ENCODE data around the gene SF3A1. TPM values are rescaled to one million over a fixed set of nuclear protein-coding genes. Genes with fewer than 3 reads are reported as not detected.

The SF3A1 gene
- total RNA-seq, 2 donors from 2014 or later: 191 to 195 TPM

- Histone ChIP-seq H3K9me3 (ENCODE audit: control insufficient read depth, low read length) (no peaks in the 10 kb centered on the region), H3K9ac (ENCODE audit: extremely low read depth, low read length, poor library complexity, severe bottlenecking) (no peak overlapping the region), H3K36me3 (ENCODE audit: control insufficient read depth, insufficient read depth, low read length) (peaks cover 20% of the 10 kb centered on the region), H3K27me3 (ENCODE audit: control insufficient read depth, insufficient read depth, low read length, poor library complexity, severe bottlenecking) (no peaks in the 10 kb centered on the region), H3K4me3 (ENCODE audit: low read length) (no peak overlapping the region), H3K4me1 (ENCODE audit: control insufficient read depth, insufficient read depth, low read length) (peaks cover 10% of the 10 kb centered on the region), H3K27ac (ENCODE audit: low read depth, low read length) (no peak overlapping the region)
- H3K27ac Mint-ChIP-seq: no peak overlapping the region
- H3K9me3 Mint-ChIP-seq: no peaks in the 10 kb centered on the region
- TF ChIP-seq, protein P1, sequence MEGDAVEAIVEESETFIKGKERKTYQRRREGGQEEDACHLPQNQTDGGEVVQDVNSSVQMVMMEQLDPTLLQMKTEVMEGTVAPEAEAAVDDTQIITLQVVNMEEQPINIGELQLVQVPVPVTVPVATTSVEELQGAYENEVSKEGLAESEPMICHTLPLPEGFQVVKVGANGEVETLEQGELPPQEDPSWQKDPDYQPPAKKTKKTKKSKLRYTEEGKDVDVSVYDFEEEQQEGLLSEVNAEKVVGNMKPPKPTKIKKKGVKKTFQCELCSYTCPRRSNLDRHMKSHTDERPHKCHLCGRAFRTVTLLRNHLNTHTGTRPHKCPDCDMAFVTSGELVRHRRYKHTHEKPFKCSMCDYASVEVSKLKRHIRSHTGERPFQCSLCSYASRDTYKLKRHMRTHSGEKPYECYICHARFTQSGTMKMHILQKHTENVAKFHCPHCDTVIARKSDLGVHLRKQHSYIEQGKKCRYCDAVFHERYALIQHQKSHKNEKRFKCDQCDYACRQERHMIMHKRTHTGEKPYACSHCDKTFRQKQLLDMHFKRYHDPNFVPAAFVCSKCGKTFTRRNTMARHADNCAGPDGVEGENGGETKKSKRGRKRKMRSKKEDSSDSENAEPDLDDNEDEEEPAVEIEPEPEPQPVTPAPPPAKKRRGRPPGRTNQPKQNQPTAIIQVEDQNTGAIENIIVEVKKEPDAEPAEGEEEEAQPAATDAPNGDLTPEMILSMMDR (conservative IDR thresholded peaks at IDR 0.05): no peak
- peaks cover 19% of the 10 kb centered on the region for H3K36me3 Mint-ChIP-seq (ENCODE audit: low read depth)
- no peaks in the 10 kb centered on the region for H3K27me3 Mint-ChIP-seq (ENCODE audit: insufficient read depth)
- DNase-seq: no peak
- H3K4me3 Mint-ChIP-seq: no peak overlapping the region
- peaks cover 10% of the 10 kb centered on the region for H3K4me1 Mint-ChIP-seq
- WGBS, 2 experiments (ENCODE audit: insufficient coverage in 1 of 2, insufficient read length in 1 of 2): 90 to 96% methylated on average over 5 to 7 of the region's 7 CpGs
These were observed 63.7 kb downstream of the SF3A1 start for GRCh38 chr22:30293026-30293425.

DNA sequence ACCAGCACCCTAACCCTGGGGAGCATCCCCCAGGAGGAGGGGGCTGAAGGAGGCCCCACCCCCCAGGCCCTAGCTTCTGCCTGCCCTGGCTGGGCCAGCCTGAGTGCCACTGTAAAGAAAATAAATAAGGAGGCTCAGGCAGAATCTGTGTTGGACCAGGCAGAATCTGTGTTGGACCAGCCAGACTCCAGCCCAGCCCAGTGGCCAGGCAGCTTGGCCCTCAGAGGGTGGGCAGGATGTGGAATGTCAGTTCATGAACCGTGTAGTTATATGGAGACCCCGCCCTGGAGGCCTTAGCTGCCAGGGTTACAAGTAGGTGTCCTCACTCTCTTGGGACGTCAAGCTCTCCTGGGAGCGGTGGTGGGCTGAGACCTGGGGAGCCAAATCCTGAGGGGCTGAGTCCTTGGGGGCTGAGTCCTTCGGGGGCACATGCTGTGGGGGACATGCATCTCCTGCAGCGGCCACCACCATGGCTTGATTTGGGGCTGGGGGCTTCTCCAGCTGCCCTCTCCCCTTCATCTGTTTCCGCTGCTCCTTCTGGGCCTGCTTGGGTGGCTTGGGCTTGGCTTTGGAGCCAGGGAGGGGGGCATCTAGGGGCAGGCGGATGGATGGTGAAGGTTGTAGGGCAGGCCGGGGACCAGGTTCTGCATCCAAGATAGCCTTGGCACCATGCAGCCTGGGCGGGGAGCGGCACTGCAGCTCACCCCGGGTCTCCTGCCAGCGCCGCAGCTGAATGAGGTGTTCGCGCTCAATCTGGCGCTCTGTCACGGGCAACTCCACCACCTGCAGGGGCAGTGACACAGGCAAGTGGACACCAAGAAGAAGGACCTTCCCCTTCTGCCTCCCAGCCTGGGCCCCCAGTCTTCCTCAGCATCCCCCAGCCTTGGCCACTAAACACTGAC lies 64.4 kb downstream of the SF3A1 start:
- Mint-ChIP-seq H3K36me3 (ENCODE audit: low read depth) (peaks cover 19% of the 10 kb centered on the region), H3K27me3 (ENCODE audit: insufficient read depth) (no peaks in the 10 kb centered on the region), H3K9me3 (no peaks in the 10 kb centered on the region), H3K4me1 (peaks cover 10% of the 10 kb centered on the region), H3K4me3 (no peak overlapping the region), H3K27ac (no peak overlapping the region)
- no peaks in the 10 kb centered on the region for H3K9me3 ChIP-seq (ENCODE audit: control insufficient read depth, low read length)
- WGBS, 2 experiments (ENCODE audit: insufficient coverage in 1 of 2, insufficient read length in 1 of 2): 95 to 96% methylated on average over 11 to 18 of the region's 18 CpGs
- H3K36me3 ChIP-seq (ENCODE audit: control insufficient read depth, insufficient read depth, low read length): peaks cover 13% of the 10 kb centered on the region
- H3K27me3 ChIP-seq (ENCODE audit: control insufficient read depth, insufficient read depth, low read length, poor library complexity, severe bottlenecking): no peaks in the 10 kb centered on the region
- H3K4me3 ChIP-seq (ENCODE audit: low read length): no peak overlapping the region
- no peak overlapping the region for H3K27ac ChIP-seq (ENCODE audit: low read depth, low read length)
- no peak overlapping the region for H3K9ac ChIP-seq (ENCODE audit: extremely low read depth, low read length, poor library complexity, severe bottlenecking)
- TF ChIP-seq, protein P1 (conservative IDR thresholded peaks at IDR 0.05): no peak
- peaks cover 10% of the 10 kb centered on the region for H3K4me1 ChIP-seq (ENCODE audit: control insufficient read depth, insufficient read depth, low read length)
- DNase-seq: no peak

DNA sequence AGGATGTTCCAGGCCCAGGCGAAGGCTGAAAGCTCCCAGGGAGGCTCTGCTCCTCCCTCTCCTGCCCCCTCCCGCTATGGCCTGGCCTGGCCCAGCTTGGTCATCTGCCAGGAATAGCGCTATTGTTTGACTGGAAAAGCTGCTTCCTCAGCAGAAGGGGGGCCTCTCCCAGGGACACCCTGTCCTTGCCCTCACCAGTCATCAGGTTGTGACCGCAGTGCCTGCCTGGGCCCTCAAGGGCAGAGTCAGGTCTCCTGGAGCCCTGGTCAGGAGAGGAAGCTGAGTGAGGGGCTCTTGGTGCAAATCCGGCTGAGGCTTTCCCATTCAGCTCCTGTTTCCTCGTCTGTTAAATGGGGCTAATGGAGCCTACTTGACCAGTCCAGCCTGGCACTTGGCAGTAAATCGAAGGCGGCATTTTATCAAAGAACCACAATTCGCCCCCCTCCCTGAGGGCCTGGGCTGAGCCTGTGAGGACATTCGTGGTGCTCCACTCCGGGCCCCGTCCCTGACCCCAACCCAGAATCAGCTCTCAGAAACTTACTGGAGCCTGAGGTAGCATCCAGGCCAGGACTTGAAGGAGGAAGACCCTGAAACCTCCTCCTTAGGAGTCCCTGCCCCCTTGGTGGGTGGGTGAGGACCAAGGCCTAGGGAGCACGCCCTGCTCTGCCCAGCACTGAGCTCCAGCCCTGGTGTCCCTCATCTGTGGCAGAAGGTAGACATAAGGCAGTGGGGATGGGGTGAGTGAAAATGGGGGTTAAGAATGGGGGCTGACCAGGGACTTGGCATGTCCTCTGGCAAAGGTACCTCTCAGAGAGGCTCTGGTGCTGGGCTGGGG lies 65.4 kb downstream of the SF3A1 start:
- Histone ChIP-seq H3K4me1 (ENCODE audit: control insufficient read depth, insufficient read depth, low read length) (peaks cover 10% of the 10 kb centered on the region), H3K27me3 (ENCODE audit: control insufficient read depth, insufficient read depth, low read length, poor library complexity, severe bottlenecking) (no peaks in the 10 kb centered on the region), H3K4me3 (ENCODE audit: low read length) (no peak overlapping the region), H3K36me3 (ENCODE audit: control insufficient read depth, insufficient read depth, low read length) (peaks cover 12% of the 10 kb centered on the region), H3K9me3 (ENCODE audit: control insufficient read depth, low read length) (no peaks in the 10 kb centered on the region), H3K9ac (ENCODE audit: extremely low read depth, low read length, poor library complexity, severe bottlenecking) (no peak overlapping the region), H3K27ac (ENCODE audit: low read depth, low read length) (no peak overlapping the region)
- TF ChIP-seq, protein P1 (conservative IDR thresholded peaks at IDR 0.05): no peak
- no peak for DNase-seq
- Mint-ChIP-seq H3K36me3 (ENCODE audit: low read depth) (peaks cover 19% of the 10 kb centered on the region), H3K27me3 (ENCODE audit: insufficient read depth) (no peaks in the 10 kb centered on the region), H3K4me1 (peaks cover 10% of the 10 kb centered on the region), H3K4me3 (no peak overlapping the region), H3K9me3 (no peaks in the 10 kb centered on the region), H3K27ac (no peak overlapping the region)
- whole genome bisulfite sequencing, 2 experiments (ENCODE audit: insufficient coverage in 1 of 2, insufficient read length in 1 of 2): 92% methylated on average over 6 to 13 of the region's 13 CpGs
